HepG2 (cell line): ENCODE data around the gene CLCN1. TPM values are rescaled to one million over a fixed set of nuclear protein-coding genes. Genes with fewer than 3 reads are reported as not detected.

Experiments
- ASH2L ChIP-seq: fragments of 300-600, 200-600 bp; sonication (generic); IDR thresholded peaks from 2 replicates; pipeline ENCODE4 v1.7.0; 2017; ENCODE audit warnings: low read depth, mild to moderate bottlenecking, moderate library complexity, mixed read lengths, low read length; ENCODE audit not compliant: insufficient read length
- GATAD2A ChIP-seq: IDR thresholded peaks from 2 replicates; pipeline ENCODE4 v1.6.1; 2016
- HMG20B ChIP-seq: conservative IDR thresholded peaks from 2 replicates; pipeline ENCODE4 v1.6.1; 2016; ENCODE audit warnings: missing genetic modification reagents, missing compliant biosample characterization
- NCOA5 ChIP-seq: sonication (generic); formaldehyde crosslinking; IDR thresholded peaks from 2 replicates; pipeline ENCODE4 v1.4.0; 2020; ENCODE audit warnings: missing genetic modification reagents
- PHF21A ChIP-seq: sonication (generic); formaldehyde crosslinking; IDR thresholded peaks from 2 replicates; pipeline ENCODE4 v1.5.0; 2020; ENCODE audit warnings: mild to moderate bottlenecking, missing genetic modification reagents
- ZNF605 ChIP-seq: sonication (generic); formaldehyde crosslinking; IDR thresholded peaks from 2 replicates; pipeline ENCODE4 v1.8.0; 2022; ENCODE audit warnings: mild to moderate bottlenecking, missing genetic modification reagents
- ZNF607 ChIP-seq: sonication (generic); formaldehyde crosslinking; IDR thresholded peaks from 2 replicates; pipeline ENCODE4 v1.5.1; 2020; ENCODE audit warnings: missing genetic modification reagents, mild to moderate bottlenecking, borderline replicate concordance
- ZNF644 ChIP-seq: IDR thresholded peaks from 2 replicates; pipeline ENCODE4 v1.6.1; 2016; ENCODE audit warnings: low read depth
- ZNF746 ChIP-seq: sonication (generic); formaldehyde crosslinking; IDR thresholded peaks from 2 replicates; pipeline ENCODE4 v1.8.0; 2022; ENCODE audit warnings: mild to moderate bottlenecking, missing genetic modification reagents
- polyA plus RNA-seq, 8 experiments: library from polyadenylated mRNA; depleted of rRNA in 3 of 8; stranded (reverse) in 7 of 8; unstranded in 1 of 8; fragments of >200 nt; fragmentation: Illumina TruSeq in 4 of 8; extraction: Trizol in 4 of 8; gene quantifications; 2 replicates each; pipeline versions ENCODE4 v1.2.1 to v1.2.3, GENCODE V29; 2011 to 2016; ENCODE audit warnings: low read depth in 4 of 8, missing spikeins in 1 of 8, mixed read lengths in 1 of 8; ENCODE audit not compliant: insufficient read depth in 1 of 8
- total RNA-seq, 5 experiments: library from RNA; depleted of rRNA; stranded (reverse); fragments of >200 nt; fragmentation: Illumina TruSeq; extraction: Trizol; gene quantifications; 2 replicates each; pipeline ENCODE4 v1.2.3, GENCODE V29; 2016; ENCODE audit warnings: low read depth in 1 of 5
- TF ChIP-seq, protein P1 (sequence below), 2 experiments: sonication (generic) in 1 of 2; formaldehyde crosslinking in 1 of 2; IDR thresholded peaks; 2 replicates each; pipeline versions ENCODE4 v1.4.0 to v1.6.1; 2016 to 2020; ENCODE audit warnings: borderline replicate concordance in 1 of 2, low read depth in 1 of 2, mild to moderate bottlenecking in 1 of 2, missing genetic modification reagents in 1 of 2
- TF ChIP-seq, protein P2 (sequence below): sonication (generic); formaldehyde crosslinking; IDR thresholded peaks from 2 replicates; pipeline ENCODE4 v1.4.0; 2020; ENCODE audit warnings: missing genetic modification reagents
- TF ChIP-seq, protein P3 (sequence below): IDR thresholded peaks from 2 replicates; pipeline ENCODE4 v1.4.0; 2020; ENCODE audit warnings: mild to moderate bottlenecking, missing genetic modification reagents
- TF ChIP-seq, protein P4 (sequence below): sonication (generic); formaldehyde crosslinking; IDR thresholded peaks from 2 replicates; pipeline ENCODE4 v1.9.0; 2022; ENCODE audit warnings: low read depth, missing genetic modification reagents

CLCN1 gene
- total and polyA plus RNA-seq, 2 of the 13 experiments (the other 11 are each of a cell fraction or from before 2014, with no cell fraction given), result 0.01 TPM; not detected in 1

DNA sequence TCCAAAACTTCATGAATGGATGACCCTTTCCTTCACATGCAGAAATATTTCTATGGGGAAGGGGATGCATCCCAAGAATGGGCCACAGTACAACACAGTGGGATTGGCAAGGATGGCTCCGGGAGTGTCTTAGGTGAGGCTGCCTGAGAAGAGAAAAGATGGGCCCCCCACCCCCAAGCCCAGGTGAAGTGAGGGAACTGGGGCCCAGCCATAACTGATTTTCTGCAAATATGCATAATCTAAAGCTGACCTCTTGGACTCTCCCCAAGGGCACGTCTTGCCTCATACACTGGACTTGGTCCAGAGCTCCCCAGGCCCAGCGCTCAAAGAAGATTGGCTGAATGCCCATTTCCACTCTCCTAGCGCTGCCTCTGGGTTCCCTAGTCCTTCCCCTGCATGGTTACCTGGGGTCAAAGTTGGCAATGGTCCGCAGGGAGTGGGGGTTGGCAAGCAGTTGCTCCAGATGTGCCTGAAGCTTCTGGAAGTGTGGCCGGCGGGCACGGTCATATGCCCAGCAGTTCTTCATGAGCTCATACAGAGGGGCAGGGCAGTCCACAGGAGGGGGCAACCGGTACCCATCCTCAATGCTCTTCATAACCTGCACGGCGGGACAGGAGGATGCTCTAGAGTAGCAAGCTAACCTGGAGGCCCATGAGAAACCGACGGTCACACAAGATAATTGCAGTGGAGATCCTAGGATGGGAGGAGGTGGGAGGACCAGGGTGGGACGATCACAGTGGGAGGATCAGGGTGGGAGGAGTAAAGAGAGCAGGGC, 77.5 kb downstream of the CLCN1 start (continued):
- TF ChIP-seq, protein P1, sequence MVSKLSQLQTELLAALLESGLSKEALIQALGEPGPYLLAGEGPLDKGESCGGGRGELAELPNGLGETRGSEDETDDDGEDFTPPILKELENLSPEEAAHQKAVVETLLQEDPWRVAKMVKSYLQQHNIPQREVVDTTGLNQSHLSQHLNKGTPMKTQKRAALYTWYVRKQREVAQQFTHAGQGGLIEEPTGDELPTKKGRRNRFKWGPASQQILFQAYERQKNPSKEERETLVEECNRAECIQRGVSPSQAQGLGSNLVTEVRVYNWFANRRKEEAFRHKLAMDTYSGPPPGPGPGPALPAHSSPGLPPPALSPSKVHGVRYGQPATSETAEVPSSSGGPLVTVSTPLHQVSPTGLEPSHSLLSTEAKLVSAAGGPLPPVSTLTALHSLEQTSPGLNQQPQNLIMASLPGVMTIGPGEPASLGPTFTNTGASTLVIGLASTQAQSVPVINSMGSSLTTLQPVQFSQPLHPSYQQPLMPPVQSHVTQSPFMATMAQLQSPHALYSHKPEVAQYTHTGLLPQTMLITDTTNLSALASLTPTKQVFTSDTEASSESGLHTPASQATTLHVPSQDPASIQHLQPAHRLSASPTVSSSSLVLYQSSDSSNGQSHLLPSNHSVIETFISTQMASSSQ (IDR thresholded peaks at IDR 0.05; ENCODE audit: low read depth), result no peak
- TF ChIP-seq, protein P1 (CRISPR knock-in tag; IDR thresholded peaks at IDR 0.05; ENCODE audit: borderline replicate concordance), result peak; percentile 58
- no peak for TF ChIP-seq NCOA5 (CRISPR knock-in tag)
- TF ChIP-seq ZNF607 (CRISPR knock-in tag), result 0 out of 2 replicates have a peak, but pooled peaks have one; percentile 52
- peak; percentile 73 for TF ChIP-seq ZNF746
- TF ChIP-seq PHF21A (CRISPR knock-in tag), result peak; percentile 88
- TF ChIP-seq HMG20B (CRISPR knock-in tag), result peak; percentile 63; the same call in 1 of the 2 replicates
- no peak for TF ChIP-seq ZNF605 (CRISPR knock-in tag)
- TF ChIP-seq ASH2L, result peak; percentile 69
- TF ChIP-seq, protein P2, sequence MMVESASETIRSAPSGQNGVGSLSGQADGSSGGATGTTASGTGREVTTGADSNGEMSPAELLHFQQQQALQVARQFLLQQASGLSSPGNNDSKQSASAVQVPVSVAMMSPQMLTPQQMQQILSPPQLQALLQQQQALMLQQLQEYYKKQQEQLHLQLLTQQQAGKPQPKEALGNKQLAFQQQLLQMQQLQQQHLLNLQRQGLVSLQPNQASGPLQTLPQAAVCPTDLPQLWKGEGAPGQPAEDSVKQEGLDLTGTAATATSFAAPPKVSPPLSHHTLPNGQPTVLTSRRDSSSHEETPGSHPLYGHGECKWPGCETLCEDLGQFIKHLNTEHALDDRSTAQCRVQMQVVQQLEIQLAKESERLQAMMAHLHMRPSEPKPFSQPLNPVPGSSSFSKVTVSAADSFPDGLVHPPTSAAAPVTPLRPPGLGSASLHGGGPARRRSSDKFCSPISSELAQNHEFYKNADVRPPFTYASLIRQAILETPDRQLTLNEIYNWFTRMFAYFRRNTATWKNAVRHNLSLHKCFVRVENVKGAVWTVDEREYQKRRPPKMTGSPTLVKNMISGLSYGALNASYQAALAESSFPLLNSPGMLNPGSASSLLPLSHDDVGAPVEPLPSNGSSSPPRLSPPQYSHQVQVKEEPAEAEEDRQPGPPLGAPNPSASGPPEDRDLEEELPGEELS (CRISPR knock-in tag), result peak; percentile 44; the same call in 1 of the 2 replicates
- TF ChIP-seq ZNF644 (CRISPR knock-in tag), result peak; percentile 87
- TF ChIP-seq, protein P3, sequence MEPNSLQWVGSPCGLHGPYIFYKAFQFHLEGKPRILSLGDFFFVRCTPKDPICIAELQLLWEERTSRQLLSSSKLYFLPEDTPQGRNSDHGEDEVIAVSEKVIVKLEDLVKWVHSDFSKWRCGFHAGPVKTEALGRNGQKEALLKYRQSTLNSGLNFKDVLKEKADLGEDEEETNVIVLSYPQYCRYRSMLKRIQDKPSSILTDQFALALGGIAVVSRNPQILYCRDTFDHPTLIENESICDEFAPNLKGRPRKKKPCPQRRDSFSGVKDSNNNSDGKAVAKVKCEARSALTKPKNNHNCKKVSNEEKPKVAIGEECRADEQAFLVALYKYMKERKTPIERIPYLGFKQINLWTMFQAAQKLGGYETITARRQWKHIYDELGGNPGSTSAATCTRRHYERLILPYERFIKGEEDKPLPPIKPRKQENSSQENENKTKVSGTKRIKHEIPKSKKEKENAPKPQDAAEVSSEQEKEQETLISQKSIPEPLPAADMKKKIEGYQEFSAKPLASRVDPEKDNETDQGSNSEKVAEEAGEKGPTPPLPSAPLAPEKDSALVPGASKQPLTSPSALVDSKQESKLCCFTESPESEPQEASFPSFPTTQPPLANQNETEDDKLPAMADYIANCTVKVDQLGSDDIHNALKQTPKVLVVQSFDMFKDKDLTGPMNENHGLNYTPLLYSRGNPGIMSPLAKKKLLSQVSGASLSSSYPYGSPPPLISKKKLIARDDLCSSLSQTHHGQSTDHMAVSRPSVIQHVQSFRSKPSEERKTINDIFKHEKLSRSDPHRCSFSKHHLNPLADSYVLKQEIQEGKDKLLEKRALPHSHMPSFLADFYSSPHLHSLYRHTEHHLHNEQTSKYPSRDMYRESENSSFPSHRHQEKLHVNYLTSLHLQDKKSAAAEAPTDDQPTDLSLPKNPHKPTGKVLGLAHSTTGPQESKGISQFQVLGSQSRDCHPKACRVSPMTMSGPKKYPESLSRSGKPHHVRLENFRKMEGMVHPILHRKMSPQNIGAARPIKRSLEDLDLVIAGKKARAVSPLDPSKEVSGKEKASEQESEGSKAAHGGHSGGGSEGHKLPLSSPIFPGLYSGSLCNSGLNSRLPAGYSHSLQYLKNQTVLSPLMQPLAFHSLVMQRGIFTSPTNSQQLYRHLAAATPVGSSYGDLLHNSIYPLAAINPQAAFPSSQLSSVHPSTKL, result peak; percentile 92
- peak; percentile 91 for TF ChIP-seq GATAD2A
- TF ChIP-seq, protein P4, sequence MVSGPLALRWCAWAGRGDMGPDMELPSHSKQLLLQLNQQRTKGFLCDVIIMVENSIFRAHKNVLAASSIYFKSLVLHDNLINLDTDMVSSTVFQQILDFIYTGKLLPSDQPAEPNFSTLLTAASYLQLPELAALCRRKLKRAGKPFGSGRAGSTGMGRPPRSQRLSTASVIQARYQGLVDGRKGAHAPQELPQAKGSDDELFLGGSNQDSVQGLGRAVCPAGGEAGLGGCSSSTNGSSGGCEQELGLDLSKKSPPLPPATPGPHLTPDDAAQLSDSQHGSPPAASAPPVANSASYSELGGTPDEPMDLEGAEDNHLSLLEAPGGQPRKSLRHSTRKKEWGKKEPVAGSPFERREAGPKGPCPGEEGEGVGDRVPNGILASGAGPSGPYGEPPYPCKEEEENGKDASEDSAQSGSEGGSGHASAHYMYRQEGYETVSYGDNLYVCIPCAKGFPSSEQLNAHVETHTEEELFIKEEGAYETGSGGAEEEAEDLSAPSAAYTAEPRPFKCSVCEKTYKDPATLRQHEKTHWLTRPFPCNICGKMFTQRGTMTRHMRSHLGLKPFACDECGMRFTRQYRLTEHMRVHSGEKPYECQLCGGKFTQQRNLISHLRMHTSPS (CRISPR knock-in tag), result peak; percentile 72; the same call in 1 of the 2 replicates
